A673 (cell line): ENCODE measurements around the gene LRRC25. TPM values are rescaled to one million over a fixed set of nuclear protein-coding genes. Genes with fewer than 3 reads are reported as not detected.

Experiments used
- BruUV-seq: library from RNA; stranded (reverse); fragments of 400-500 nt; replicated peaks from 2 replicates; lab custom pipeline; 2021; lab: Mats Ljungman, UMichigan
- CTCF ChIA-PET: fragments of 300-600 bp; sonication (Branson Sonifier 250); formaldehyde crosslinking; loops from one replicate; lab custom pipeline; 2022; ENCODE audit warnings: antibody characterized with exemption; lab: Charles Lee
- POLR2A ChIA-PET: fragments of 300-600 bp; sonication (Branson Sonifier 250); formaldehyde crosslinking; loops from one replicate; lab custom pipeline; 2022; ENCODE audit warnings: antibody characterized with exemption; ENCODE audit not compliant: low non-redundant PET; lab: Charles Lee
- DNase-seq: peaks from one replicate; pipeline ENCODE4 v3.0.0-alpha.2; 2015; ENCODE audit warnings: low spot score
- H3K27ac ChIP-seq: fragments of 200-600 bp; sonication (generic); 2 replicates; pipeline ENCODE4 v1.5.1; 2016; ENCODE audit warnings: mixed run types, low read depth, mild to moderate bottlenecking, mixed read lengths, antibody characterized with exemption, low read length; ENCODE audit not compliant: poor library complexity, severe bottlenecking
- H3K27me3 ChIP-seq: fragments of 200-600 bp; sonication (generic); replicated peaks from 2 replicates; pipeline ENCODE4 v1.6.1; 2017; ENCODE audit warnings: mixed run types, low read depth, mild to moderate bottlenecking, mixed read lengths, antibody characterized with exemption, low read length; ENCODE audit not compliant: insufficient read depth, poor library complexity
- H3K36me3 ChIP-seq: fragments of 200-600 bp; sonication (generic); 2 replicates; pipeline ENCODE4 v1.6.1; 2016; ENCODE audit warnings: mixed run types, mild to moderate bottlenecking, mixed read lengths, antibody characterized with exemption, low read length; ENCODE audit not compliant: insufficient read depth, poor library complexity, severe bottlenecking
- H3K4me1 ChIP-seq: fragments of 200-600 bp; sonication (generic); 2 replicates; pipeline ENCODE4 v1.6.1; 2017; ENCODE audit warnings: mixed run types, mild to moderate bottlenecking, mixed read lengths, antibody characterized with exemption, low read length; ENCODE audit not compliant: insufficient read depth, poor library complexity, severe bottlenecking
- H3K4me3 ChIP-seq: fragments of 200-600 bp; sonication (generic); 2 replicates; pipeline ENCODE4 v1.5.1; 2016; ENCODE audit warnings: low read depth, mixed run types, mild to moderate bottlenecking, mixed read lengths, low read length; ENCODE audit not compliant: poor library complexity, severe bottlenecking
- H3K9me3 ChIP-seq: fragments of 200-600 bp; sonication (generic); 2 replicates; pipeline ENCODE4 v1.6.1; 2016; ENCODE audit warnings: mixed run types, low read depth, mild to moderate bottlenecking, mixed read lengths, antibody characterized with exemption, low read length; ENCODE audit not compliant: poor library complexity, severe bottlenecking
- CTCF ChIP-seq: fragments of 300-800, 200-600 bp; sonication (generic); conservative IDR thresholded peaks from 2 replicates; pipeline ENCODE4 v1.5.1; 2017; ENCODE audit warnings: low read depth, mild to moderate bottlenecking, antibody characterized with exemption, low read length, moderate library complexity, mixed read lengths
- EZH2 ChIP-seq: fragments of 200-600 bp; sonication (generic); IDR thresholded peaks from 2 replicates; pipeline ENCODE4 v1.6.1; 2017; ENCODE audit warnings: borderline replicate concordance, low read depth, mild to moderate bottlenecking, mixed read lengths, antibody characterized with exemption, low read length; ENCODE audit not compliant: poor library complexity, severe bottlenecking
- intact Hi-C: fragments of 100-400 bp; cut with micrococcal nuclease; formaldehyde crosslinking; loops from one replicate; pipeline ENCODE4 v1.10.0; 2022; ENCODE audit not compliant: unreplicated experiment
- total RNA-seq: library from RNA; stranded (reverse); gene quantifications from 2 replicates; pipeline ENCODE4 v1.2.3, GENCODE V29; 2021

LRRC25 gene
- total RNA-seq, 1 experiment from 2014 or later, result not detected

- no peaks in the 10 kb centered on the region for H3K9me3 ChIP-seq
- TF ChIP-seq CTCF (no peak), EZH2 (no peak)
- DNase-seq, result no peak
- ChIA-PET CTCF (no interaction called here), POLR2A (no interaction called here)
- no TSS peak for BruUV-seq
- H3K27ac ChIP-seq, result no peak overlapping the region
- peaks cover 18% of the 10 kb centered on the region for H3K4me1 ChIP-seq
- no peaks in the 10 kb centered on the region for H3K27me3 ChIP-seq
- intact Hi-C loops, result no loop called here
- no peak overlapping the region for H3K4me3 ChIP-seq
- no peaks in the 10 kb centered on the region for H3K36me3 ChIP-seq
Measured at GRCh38 chr19:18391509-18392075, 5.8 kb downstream of the LRRC25 start.

GRCh38 chr19:18390065-18390907 lies 7.1 kb downstream of the LRRC25 start:
- Histone ChIP-seq H3K27ac (no peak overlapping the region), H3K4me1 (peaks cover 26% of the 10 kb centered on the region), H3K27me3 (no peaks in the 10 kb centered on the region), H3K9me3 (no peaks in the 10 kb centered on the region), H3K36me3 (no peaks in the 10 kb centered on the region), H3K4me3 (no peak overlapping the region)
- no peak for TF ChIP-seq CTCF
- TF ChIP-seq EZH2, result no peak
- intact Hi-C loops, result no loop called here
- ChIA-PET CTCF (no interaction called here), POLR2A (no interaction called here)
- DNase-seq, result no peak
- BruUV-seq, result no TSS peak

- BruUV-seq, result no TSS peak
- no peaks in the 10 kb centered on the region for H3K9me3 ChIP-seq
- no peak overlapping the region for H3K27ac ChIP-seq
- CTCF ChIA-PET, result interaction anchor here (1.7 kb wide), 1 partner anchor 9 kb away, joined by 4 read pairs; no protein-coding TSS in a partner anchor
- H3K27me3 ChIP-seq, result no peaks in the 10 kb centered on the region
- POLR2A ChIA-PET, result no interaction called here
- no peaks in the 10 kb centered on the region for H3K36me3 ChIP-seq
- TF ChIP-seq CTCF, result no peak
- no peak for TF ChIP-seq EZH2
- intact Hi-C loops, result no loop called here
- no peak for DNase-seq
- H3K4me1 ChIP-seq, result peaks cover 26% of the 10 kb centered on the region
- no peak overlapping the region for H3K4me3 ChIP-seq
Measured at GRCh38 chr19:18389726-18390064, 7.7 kb downstream of the LRRC25 start.
